GM20431 (cell line): Measurements from ENCODE around the gene PPIE.
"Not testable (repeated sequence)": the region's sequence is repeated elsewhere in the genome, so short reads cannot be mapped to it uniquely, and the experiment has no call there.

Experiments
- in situ Hi-C: fragments of 300-500 bp; cut with MseI, MboI; formaldehyde crosslinking; loops from one replicate; pipeline ENCODE4 v1.15.0; 2020; ENCODE audit warnings: low sequenced_read_pairs; ENCODE audit not compliant: unreplicated experiment

PPIE gene

DNA sequence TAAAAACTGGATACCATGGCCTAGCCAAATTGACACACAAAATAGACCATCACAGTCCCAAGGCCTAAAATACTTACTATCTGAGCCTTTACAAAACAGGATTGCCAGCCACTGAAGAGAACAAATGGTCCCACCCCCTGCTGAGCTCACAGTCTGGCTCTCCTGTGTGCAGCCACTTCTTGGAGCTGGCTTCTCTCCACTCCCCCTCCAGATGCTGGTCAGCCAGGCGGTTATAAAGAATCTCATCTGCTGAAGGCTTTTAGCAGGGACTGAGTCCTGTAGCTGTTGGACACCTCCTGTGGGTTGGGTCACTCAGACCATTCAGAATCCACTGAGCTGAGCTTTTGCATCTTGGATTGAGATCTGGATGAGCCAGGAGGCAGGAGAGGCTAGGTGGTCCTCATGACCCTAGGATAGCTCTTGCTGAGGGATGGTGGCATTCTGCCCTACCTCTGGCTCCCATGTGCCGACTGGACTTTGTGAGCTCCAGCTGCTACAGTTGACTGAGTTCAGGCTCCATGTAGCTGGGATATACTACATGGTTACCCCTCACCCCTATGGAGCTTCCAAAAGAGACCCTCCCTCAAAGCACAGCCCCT, 16.3 kb downstream of the PPIE start:
- in situ Hi-C loops, result no loop called here

- in situ Hi-C loops, result no loop called here
These were observed 17.4 kb downstream of the PPIE start for GRCh38 chr1:39755965-39756659.

GRCh38 chr1:39757501-39757900, 18.8 kb downstream of the PPIE start:
- in situ Hi-C loops, result no loop called here

DNA sequence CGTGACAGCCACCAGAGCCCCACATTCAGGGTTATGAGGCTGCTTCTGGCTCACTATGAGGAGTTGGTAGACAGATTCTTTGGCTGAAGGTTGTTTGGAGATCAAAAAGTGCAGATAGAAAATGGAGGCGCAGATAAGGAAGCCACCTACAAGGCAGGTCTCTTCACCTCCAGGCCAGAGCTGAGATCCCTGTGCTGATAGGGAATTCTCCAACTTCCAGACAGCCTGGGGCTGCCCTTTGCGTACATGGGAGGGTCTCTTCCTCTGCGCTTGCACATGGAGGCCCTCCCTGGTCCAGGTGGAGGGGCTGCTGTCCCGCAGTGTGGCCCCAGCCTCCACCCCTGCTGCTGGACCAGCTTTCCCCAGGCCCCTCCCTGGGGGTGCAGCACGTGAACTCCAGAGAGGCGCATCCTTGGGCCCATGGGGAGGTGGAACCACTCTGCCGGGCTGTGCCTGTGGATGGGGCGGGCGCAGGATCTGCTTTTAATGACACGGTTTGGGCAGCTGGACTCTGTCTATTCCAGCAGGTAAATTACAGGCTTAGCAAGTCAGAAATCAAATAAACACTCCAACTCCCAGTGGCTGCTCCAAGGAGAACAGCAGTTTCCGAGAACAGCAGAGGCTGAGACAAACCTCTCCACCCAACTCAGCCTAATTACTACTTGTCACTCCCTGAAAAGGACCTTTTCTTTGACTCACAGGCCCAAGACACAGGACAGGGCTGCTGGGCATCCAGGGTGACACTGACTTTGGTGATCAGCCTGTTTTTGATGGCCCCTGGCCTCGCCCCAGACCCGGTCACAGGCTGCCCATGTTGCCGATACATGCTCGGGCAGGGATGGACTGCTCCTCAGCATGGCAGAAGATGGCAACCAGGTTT, 20.1 kb downstream of the PPIE start:
- in situ Hi-C loops, result no loop called here

DNA sequence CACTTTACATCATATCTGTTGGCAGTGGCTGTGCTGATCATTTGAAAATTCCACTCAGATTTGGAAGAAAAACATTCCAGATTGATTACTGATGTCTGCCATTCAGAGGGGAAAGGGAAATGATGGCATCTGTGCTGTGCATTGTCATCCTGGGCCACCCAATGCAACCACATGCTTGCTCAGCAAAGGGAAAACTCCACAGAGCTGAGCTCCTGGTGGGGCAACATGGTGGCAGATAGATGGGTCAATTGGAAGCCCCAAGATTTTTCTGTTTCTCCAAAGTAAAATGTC, 20.7 kb downstream of the PPIE start:
- in situ Hi-C loops, result no loop called here

DNA sequence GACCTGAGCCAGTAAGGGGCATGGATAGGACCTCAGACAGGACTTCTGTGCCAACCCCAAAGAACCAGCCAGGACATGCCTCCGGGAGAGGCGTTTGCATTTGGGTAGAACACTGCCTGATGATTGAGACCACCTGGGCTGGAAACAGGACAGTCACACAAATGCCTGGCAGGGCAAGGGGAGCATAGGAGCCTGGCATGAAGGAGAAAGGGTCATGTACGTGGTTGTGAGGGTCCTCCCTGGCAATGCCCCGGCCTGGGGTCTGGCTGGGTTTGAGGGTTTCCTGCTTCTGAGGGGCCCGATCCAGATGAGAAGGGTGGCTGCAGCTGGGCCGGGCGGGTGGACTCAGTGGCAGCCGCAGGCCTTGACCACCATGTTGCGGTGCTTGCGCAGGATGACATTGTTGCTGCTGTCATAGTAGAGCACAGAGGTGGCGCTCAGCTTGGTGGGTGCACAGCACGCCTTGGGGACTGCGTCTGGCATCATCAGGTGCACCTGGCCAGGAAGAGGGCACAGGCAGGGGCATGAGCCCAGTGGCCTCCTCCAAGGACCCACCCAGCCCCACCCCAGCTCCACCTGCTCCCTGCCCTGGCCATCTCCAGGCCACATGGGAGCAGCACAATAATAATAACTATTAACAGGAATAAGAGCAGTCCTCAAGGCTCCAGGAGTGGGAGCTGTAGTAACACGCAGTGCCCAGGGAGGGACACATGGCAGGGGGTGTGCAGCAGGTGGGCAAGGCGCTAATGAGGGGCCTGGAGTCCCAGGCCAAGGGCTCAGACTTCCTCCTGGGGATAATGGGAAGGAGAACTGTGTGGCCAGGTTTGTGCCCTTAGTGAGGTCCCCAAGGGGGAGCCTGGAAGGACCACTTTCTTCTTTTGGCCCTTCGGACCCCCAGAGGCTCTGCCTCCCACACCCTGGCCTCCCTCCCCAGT, 21.7 kb downstream of the PPIE start:
- in situ Hi-C loops, result no loop called here

- in situ Hi-C loops, result no loop called here
These were observed 22.3 kb downstream of the PPIE start for GRCh38 chr1:39761016-39761415.

DNA sequence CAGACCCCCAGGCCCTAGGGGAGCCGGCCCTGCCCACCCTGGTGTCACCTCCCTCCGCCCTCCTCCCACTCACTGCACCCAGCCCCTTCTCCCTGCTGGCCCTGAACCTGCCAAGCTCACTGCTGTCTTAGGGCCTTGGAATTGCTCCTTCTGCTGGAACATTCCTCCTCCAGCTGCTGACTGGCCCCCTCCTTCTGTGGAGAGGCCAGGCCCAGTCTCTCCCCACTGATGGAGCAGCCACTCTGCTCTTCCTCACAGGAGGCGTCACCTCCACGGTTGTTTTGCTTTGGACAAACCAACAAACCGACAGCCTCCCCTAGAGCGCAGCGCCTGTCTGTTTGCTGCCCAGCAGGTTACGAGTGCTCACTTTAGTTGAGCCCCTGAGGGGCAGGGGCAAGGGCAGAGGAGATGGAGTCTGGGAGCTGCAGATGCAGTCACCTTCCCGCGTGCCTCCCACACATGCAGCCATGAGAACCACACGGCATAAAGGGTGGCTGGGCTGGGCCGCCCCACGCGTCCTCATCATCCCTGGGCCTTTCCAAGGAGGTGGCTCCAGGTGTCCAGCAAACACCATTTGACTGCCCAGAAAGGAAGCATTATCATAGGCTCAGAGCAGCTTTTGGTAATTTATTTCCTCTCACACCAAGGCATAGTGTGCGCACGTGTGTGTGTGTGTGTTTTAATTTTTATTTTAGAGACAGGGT, 23.0 kb downstream of the PPIE start:
- in situ Hi-C loops, result no loop called here

GRCh38 chr1:39762550-39763540, 24.2 kb downstream of the PPIE start:
- in situ Hi-C loops, result no loop called here

DNA sequence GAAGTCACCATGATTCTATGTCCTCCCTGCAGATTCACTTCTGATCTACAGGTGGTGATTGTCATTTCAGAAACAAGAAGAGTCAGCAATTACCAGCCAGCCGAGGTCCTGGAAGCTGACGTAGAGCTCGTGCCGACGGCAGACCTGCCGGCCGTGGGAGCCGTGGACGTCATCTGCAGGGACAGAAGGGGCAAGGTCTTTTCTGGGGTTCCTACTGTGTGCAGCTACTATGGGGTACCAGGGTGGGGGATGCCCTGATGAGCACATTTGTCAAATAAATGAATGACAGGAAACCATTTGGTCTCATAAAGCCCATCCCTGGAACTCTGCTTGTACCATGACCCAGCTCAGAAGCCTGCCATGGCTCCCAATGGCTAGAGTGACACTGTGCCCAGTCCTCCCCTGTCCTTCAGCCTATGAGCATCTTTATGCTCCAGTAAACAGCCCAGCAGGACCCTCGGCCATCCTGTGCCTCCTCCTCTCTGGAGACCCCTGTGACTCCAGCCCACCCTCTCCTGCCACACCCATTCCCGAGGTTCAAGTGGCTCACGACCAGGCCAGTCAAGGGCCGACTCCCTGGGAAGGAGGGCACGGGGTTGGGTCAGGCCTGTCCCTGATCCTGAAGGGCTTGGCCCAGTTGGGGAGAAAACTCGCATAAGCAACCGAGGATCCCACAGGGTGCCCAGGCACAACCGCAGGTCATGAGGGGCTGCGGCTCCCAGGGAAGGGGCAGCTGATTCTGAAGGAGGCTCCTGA, 25.1 kb downstream of the PPIE start:
- in situ Hi-C loops, result not testable (repeated sequence)

DNA sequence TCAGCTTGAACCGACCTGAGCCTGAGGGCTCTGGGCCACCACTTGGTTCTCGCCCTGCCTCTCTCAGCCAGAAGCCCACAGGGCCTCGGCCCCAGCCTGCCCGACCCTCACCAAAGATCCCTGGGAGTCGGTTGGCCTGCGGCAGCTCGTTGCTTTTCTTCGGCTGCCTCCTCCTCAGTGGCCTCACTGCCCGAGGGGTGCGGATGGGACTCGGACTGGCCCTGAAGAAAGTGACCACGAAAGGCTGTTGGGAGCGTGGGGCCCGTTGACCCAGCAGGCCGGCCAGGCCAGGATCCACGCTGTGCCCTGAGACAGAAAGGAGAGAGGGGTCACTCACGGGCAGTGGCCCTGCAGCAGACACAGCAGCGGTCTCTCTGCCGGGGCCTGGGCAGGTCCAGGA, 25.8 kb downstream of the PPIE start:
- in situ Hi-C loops, result not testable (repeated sequence)

DNA sequence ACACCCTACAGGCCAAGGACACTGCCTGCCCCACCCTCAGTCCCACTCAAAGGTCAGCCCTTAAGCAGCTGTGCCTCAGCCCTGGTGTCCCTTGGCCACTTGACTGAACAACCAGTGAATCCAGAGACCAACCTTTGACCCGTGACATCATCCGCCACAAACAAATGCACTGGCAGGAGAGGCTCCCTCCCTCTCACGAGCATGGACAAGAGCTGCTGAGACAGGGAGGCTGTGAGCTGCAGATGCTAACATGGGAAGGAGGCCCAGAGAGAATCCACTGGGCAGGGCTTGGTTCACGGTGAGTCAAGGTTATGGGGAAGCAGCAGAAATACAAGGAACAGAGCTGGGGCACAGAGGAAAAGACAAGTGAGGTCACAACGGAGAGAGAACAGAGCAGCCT, 27.8 kb downstream of the PPIE start:
- in situ Hi-C loops, result not testable (repeated sequence)

DNA sequence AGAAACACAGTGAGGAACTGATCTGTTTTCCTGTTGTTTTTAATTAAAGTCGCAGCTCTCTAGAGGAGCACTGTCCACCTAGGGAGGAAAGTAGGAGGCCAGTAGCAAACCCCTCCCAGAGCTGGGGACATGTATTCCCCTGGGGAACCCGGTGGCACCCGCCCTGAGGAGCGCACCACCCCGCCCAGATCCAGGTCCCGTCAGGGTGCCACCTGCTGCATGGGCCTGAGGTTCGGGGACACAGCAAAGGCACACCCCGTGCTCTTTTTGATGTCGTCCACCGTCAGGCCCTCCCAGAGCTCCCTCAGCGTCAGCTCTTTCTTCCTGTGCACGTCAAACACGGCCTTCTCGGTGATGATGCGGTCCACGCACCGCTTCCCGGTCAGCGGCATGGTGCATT, 30.8 kb downstream of the PPIE start:
- in situ Hi-C loops, result not testable (repeated sequence)

- in situ Hi-C loops, result not testable (repeated sequence)
These were observed 31.7 kb downstream of the PPIE start for GRCh38 chr1:39770100-39771021.

- in situ Hi-C loops, result not testable (repeated sequence)
These were observed 32.4 kb downstream of the PPIE start, which contains the start of gene OXCT2 for GRCh38 chr1:39771022-39771532. Gene OXCT2 (minus strand): TSS chr1:39771348. CDS start chr1:39771255, 93 bp downstream.

DNA sequence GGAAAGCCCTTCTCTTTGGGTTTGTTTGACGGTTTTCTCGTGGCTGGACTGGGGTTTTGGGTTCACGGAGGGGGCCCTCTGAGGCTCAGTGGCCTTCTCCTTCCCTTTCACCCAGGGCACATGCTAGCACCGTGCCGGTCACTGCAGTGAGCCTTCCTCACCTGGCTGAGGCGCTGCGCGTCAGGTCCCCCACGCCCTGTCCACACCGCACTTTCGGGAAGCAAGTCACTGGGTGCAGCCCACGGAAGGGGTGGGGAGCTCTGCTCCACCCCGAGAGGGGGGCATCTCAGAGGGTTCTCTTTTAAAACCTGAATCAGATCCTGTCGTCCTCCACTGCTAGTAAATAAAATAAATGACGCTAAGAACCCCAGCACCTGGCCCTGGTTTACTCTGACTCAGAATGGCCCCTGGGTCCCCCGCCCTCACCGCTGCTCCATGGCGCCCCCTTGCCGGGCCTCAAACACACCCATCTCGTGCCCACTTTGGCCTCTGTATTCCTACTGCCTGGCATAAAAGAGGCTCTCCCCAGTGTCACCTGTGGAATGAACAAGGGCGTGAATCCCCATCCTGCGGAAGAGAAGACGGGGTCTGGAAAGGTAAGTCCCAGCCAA, 34.8 kb downstream of the PPIE start:
- in situ Hi-C loops, result not testable (repeated sequence)
